AG04450 (cell line): ENCODE data around the gene VSIG2. TPM values are rescaled to one million over a fixed set of nuclear protein-coding genes. Genes with fewer than 3 reads are reported as not detected.

Source experiments
- CTCF ChIA-PET: fragments of 300-600, 350-600 bp; formaldehyde crosslinking; extraction: SDS; loops from one replicate; lab custom pipeline; 2022; ENCODE audit warnings: antibody characterized with exemption, inconsistent platforms; lab: Charles Lee
- POLR2A ChIA-PET: fragments of 350-600 bp; formaldehyde crosslinking; extraction: SDS; loops from one replicate; lab custom pipeline; 2021; ENCODE audit warnings: antibody characterized with exemption, inconsistent platforms; lab: Yijun Ruan, JAX
- DNase-seq: peaks from one replicate; pipeline ENCODE4 v3.0.0-alpha.2; 2011; ENCODE audit warnings: low read depth, low spot score
- H3K27ac ChIP-seq: one replicate; pipeline ENCODE4 v1.5.1; 2012; ENCODE audit warnings: low read depth, low read length, control low read depth
- H3K27me3 ChIP-seq: one replicate; pipeline ENCODE4 v1.6.0; 2012; ENCODE audit warnings: low read length; ENCODE audit not compliant: control insufficient read depth, insufficient read depth
- H3K4me3 ChIP-seq: 2 replicates; pipeline ENCODE4 v1.5.1; 2011; ENCODE audit warnings: mild to moderate bottlenecking, low read depth, low read length, control low read depth
- H3K9me3 ChIP-seq: 2 replicates; pipeline ENCODE4 v1.5.1; 2012; ENCODE audit warnings: low read length; ENCODE audit not compliant: control insufficient read depth, insufficient read depth
- CTCF ChIP-seq: IDR thresholded peaks from 2 replicates; pipeline ENCODE4 v1.5.1; 2011; ENCODE audit warnings: low read depth, low read length, control low read depth, inconsistent platforms
- polyA plus RNA-seq: library from polyadenylated mRNA; depleted of rRNA; stranded (reverse); fragments of >200 nt; gene quantifications from 2 replicates; pipeline ENCODE4 v1.2.3, GENCODE V29; 2011

Gene VSIG2
- polyA plus RNA-seq, 1 experiment = not detected

DNA sequence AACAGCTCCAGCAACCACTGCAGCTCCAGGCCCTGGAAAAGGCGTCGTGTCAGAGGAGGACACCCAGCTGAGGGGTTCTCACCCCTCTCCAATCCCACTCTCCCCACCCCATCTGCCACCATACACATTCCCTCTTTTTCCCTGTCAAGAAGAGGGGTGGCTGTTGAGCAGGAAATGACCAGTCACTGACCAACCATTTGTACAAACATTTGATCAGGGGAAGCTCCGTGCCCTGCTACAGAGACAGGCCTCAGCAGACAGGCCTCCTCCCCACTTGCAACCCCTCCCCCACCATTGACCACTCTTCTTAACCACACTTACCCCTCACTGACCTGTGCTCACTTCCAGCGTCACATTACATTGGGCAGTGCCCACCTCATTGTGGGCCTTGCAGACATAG lies 2.3 kb upstream of the VSIG2 start:
- no peak overlapping the region for H3K27ac ChIP-seq
- ChIA-PET CTCF (interaction anchor here (2.4 to 2.5 kb wide), 3 partner anchors 8 to 110 kb away, joined by 8 to 19 read pairs (median 9); partner anchors contain the start of gene ESAM), POLR2A (no interaction called here)
- peaks cover under 1% of the 10 kb centered on the region; the same call in 1 of the 2 replicates for H3K9me3 ChIP-seq
- no peak overlapping the region for H3K4me3 ChIP-seq
- no peak for TF ChIP-seq CTCF
- H3K27me3 ChIP-seq = peaks cover 11% of the 10 kb centered on the region
- DNase-seq = no peak

DNA sequence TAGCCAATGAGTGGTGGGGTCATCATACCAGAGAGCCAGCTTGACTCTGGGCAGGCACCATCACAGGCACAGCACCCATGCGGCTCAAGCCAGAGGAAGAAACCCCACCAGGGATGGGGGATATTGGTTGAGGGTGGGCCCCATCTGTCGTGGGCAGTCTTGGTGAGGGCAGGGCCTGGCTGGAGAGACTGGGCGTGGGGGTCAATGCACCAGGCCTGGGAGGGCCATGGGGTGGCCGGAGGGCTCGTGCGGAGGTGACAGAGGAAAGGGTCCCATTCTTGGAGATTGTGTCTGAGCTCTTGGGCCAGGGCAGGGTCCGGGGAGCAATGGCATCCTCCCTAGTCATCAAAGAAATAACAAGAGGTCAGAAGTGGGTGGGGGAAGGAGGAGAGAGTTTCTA lies 1.6 kb upstream of the VSIG2 start:
- Histone ChIP-seq H3K27ac (no peak overlapping the region), H3K4me3 (no peak overlapping the region), H3K9me3 (no peaks in the 10 kb centered on the region), H3K27me3 (peaks cover 11% of the 10 kb centered on the region)
- ChIA-PET CTCF (interaction anchor here (0.5 to 2.4 kb wide), 4 partner anchors 10 to 123 kb away, joined by 3 to 19 read pairs (median 6); partner anchors contain the start of gene ESAM), POLR2A (no interaction called here)
- DNase-seq = no peak
- TF ChIP-seq CTCF = no peak

DNA sequence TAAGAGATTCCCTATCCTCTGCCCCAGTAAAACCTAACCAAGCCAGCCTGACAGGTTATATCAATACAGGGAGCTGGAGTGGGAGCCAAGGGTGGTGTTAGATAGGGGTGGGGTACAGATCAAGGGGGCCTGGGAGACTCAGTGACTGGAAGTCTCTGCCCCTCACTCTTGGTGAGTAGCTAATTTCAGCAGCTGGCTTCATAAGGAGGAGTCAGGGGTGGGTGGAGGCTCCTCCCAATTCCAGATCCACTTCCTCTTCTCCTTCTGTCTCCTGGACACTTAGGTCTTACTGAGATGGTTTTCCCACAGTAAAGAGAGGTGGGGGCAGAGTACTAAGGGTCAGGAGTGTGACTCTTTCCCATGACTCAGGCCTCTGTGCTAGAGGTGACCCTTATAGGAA lies 1.1 kb upstream of the VSIG2 start:
- no peak overlapping the region for H3K4me3 ChIP-seq
- CTCF ChIA-PET = interaction anchor here (0.5 to 2.8 kb wide), 6 partner anchors 10 to 123 kb away, joined by 3 to 19 read pairs (median 8); partner anchors contain the start of gene ESAM
- DNase-seq = no peak
- no peak for TF ChIP-seq CTCF
- H3K27ac ChIP-seq = no peak overlapping the region
- POLR2A ChIA-PET = no interaction called here
- H3K9me3 ChIP-seq = no peaks in the 10 kb centered on the region
- H3K27me3 ChIP-seq = peaks cover 11% of the 10 kb centered on the region

GRCh38 chr11:124752471-124753102 lies 532 bp upstream of the VSIG2 start:
- Histone ChIP-seq H3K9me3 (no peaks in the 10 kb centered on the region), H3K27ac (no peak overlapping the region), H3K27me3 (peaks cover 11% of the 10 kb centered on the region), H3K4me3 (no peak overlapping the region)
- ChIA-PET POLR2A (no interaction called here), CTCF (interaction anchor here (1.2 to 2.8 kb wide), 6 partner anchors 11 to 124 kb away, joined by 3 to 19 read pairs (median 8); partner anchors contain the start of gene ESAM)
- no peak for DNase-seq
- TF ChIP-seq CTCF = no peak

- POLR2A ChIA-PET = no interaction called here
- CTCF ChIA-PET = interaction anchor here (0.8 to 2.8 kb wide), 5 partner anchors 11 to 107 kb away, joined by 3 to 16 read pairs (median 4); partner anchors contain the start of gene NRGN
- no peak for DNase-seq
- Histone ChIP-seq H3K9me3 (no peaks in the 10 kb centered on the region), H3K27me3 (peaks cover 8% of the 10 kb centered on the region), H3K4me3 (no peak overlapping the region), H3K27ac (no peak overlapping the region)
- TF ChIP-seq CTCF = no peak
Observed at GRCh38 chr11:124751391-124751740, 689 bp downstream of the VSIG2 start.
